Non-pigmented ciliary epithelial cell (primary cell): ENCODE data around the gene MED13L.

Experiments used
- DNase-seq: peaks from one replicate; pipeline ENCODE4 v3.0.0-alpha.2; 2010; ENCODE audit warnings: low read depth

Gene MED13L

DNA sequence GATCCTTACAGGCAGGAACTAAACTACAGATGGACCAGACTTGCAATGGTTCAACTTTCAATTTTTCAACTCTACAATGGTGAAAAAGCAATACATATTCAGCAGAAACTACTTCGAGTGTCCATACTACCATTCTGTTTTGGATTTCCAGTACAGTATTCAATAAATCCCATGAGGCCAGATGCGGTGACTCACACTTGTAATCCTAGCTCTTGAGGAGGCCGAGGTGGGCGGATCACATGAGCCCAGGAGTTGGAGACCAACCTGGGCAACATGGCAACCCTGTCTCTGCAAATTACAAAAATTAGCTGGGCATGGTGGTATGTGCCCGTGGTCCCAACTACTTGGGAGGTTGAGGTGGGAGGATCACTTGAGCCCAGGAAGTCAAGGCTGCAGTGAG, 336.1 kb downstream of the MED13L start:
- no peak for DNase-seq

DNA sequence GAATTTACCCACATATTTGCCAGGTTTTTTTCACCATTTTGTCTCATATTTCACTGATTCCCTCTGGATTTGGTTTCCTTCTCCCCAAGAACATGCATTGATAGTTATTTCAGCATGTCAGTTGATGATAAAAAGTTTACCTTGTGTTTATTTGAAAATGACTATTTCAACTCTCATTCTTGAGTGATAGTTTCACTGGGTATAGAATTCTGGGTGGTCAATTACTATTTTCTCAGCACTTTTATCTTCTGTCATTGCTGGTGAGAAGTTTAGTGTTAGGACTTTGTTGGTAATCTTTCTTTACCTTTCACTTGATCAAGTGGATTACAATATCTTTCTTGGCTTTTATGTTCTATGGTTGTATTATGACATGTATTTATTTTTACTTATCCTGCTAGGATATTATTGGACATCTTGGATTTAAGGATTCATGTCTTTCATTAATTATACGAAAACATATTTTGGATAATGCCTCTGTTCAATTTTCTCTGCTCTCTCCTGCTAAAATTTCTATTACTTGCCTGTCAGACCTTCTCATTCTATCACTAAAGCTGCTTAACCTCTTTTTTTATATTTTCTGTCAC, 338.6 kb downstream of the MED13L start:
- no peak for DNase-seq

DNA sequence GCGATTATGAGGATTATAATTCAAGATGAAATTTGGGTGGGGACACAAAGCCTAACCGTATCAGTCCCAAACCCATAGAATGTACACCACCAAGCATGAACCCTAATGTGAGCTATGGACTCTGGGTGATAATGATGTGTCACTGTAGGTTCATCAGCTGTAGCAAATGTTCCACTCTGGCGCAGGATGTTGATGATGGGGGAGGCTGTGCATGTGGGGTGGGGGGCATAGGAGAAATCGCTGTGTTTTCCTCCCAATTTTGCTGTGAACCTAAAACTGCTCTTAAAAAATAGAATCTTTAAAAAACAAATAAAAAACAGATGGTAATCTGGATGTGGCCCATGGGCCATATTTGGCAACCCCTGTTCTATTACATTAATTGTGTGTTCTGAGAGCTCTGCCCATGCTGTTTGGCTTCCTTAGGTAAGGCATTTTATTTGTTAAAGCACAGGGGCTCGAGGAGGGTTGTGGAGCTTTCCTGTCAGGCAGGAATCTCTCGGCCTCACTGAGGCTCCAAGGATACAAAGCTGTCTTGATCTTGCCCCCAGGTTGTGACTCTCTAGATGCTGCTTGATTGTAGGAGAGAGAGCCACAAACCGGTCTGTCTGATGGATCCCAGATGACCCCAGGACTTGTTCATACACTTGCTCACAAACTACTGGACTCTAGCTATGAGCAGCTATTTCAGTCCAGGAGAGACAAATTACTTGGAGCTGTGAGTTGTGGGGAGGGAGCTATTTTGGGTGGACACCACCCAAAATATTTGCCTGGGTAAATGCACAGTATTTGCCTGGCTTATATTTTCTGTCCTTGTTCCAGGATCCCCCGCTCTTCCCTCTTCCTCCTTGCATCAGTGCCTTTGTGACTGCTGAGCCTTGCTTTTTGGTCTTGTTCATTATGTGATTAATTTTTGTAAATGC, 340.2 kb downstream of the MED13L start:
- DNase-seq, result no peak

GRCh38 chr12:115934877-115935276, 342.6 kb downstream of the MED13L start:
- DNase-seq, result no peak

GRCh38 chr12:115934046-115934445, 343.4 kb downstream of the MED13L start:
- DNase-seq, result no peak

DNA sequence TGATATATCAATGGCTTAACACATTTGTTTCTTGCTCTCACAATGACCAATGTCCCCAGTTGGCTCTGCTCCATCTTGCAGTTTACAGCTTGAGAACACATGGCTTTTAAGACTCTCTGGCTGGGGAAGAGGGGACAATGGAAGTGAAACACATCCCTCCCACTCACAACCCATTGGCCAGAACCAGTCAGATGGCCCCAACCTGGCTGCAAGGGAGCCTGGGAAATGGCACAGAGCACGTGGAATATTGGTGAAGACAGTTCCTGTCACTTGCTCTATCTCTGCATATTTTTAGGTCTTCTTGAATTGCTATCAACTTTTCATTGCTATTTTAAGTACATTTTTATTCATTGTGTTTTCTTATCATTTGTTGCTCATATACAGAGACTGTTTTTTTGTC, 345.4 kb downstream of the MED13L start:
- no peak for DNase-seq

- no peak for DNase-seq
Measured at GRCh38 chr12:115930336-115930735, 347.2 kb downstream of the MED13L start.

DNA sequence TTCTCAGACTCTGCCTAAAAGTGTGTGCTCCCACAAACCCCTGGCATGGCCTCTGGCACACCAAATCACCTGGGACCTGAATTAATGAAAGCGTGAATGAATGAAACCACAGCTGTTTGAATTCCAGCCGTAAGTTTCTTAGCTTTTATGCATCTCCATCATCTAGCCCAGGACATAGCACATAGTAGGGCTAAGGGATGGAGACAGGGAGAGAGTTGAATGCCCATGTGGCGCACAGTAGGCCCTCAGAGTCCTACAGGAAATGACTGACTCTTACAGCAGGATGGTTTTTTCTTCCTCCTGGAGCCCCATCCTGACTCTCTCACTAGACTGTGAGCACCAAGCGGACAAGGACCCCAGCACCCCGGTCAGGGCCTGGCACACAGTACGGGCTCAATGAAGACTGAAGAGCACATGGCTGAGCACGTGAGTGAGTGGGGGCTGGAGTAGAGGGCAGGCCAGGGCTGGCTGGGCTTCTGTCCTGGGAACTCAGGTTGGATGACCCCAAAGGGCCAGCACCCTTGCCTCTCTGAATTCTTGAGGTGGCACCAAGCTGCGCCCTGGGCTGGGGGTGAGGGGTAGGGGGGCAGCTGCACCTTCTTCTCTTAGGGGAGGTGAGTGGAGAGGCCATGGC, 351.3 kb downstream of the MED13L start:
- no peak for DNase-seq

DNA sequence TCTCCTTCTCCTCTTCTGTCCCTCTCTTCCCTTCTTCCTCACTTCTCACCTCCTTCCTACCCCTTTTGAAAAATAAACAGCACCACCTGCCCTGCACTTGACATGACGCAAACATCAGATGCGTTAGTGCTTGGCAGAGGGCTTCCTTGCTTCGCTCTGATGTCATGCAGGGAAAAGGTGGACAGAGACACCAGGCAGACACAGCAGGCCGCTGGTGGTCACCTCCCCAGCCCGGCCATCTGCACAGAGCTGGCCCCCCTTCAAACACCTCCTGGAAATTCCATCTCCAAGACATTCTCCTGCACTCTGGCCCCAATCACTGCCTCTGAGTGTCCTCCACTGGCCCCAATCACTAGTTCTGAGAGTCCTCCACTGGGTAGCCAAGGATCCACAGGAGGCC, 353.6 kb downstream of the MED13L start:
- no peak for DNase-seq

GRCh38 chr12:115922952-115923564, 354.4 kb downstream of the MED13L start:
- DNase-seq, result no peak

DNA sequence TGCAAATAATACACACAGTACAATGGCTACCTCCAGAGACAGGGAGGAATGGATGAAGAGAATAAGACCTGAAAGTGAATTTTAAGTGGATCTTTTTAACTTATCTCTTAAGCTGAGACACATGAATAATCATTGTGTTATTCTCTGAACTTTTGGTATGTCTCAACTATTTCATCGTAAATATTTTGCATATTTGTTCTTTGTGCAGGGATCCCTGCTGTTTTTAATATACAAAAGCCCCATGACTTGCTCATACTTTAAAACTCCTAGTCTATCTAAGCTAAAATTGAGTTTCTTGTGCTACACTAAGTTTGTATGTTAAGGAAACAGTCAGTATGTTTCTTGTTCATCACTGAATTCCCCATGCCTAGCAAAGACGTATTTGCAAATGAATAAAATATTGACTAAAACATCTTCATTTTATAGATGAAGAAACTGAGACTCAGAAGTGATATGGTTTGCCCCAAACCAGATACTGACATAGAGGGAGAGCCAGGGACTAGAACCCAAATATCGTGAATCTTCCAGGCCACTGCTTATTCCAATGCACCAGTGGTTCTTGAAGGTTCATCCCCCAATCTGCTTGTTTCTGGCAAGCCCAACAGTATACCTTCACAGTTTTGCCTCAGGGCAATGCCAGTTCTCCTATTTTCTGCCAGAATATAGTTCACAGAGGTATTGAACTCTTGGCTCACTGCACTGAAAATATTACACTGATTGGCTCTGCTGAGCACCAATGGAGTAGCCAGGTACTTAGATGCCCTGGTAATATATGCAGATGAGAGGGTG, 356.9 kb downstream of the MED13L start:
- DNase-seq, result no peak

- DNase-seq, result no peak
Measured at GRCh38 chr12:115918763-115919162, 358.7 kb downstream of the MED13L start.

- no peak for DNase-seq
Measured at GRCh38 chr12:115916910-115917668, 360.4 kb downstream of the MED13L start.

DNA sequence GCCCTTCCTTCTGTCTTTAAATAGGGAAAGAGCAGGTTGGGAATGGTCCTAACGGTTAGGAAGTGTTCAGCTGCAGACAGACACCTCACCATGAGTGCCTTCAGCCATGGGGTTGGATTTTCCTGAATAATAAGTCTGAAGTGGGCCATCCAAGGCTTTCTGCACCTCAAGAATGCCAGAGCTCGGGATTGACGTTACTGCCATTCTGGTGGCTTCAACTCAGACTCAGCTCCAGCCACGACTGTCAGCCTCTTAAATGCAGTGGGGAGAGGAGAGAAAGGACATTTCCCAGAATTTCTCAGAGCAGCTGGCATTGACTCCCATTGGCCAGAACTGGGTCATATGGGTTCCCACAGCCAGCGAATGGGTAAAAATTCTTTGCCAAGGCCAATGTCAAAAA, 363.4 kb downstream of the MED13L start:
- no peak for DNase-seq

GRCh38 chr12:115912440-115912839, 365.1 kb downstream of the MED13L start:
- DNase-seq, result no peak

DNA sequence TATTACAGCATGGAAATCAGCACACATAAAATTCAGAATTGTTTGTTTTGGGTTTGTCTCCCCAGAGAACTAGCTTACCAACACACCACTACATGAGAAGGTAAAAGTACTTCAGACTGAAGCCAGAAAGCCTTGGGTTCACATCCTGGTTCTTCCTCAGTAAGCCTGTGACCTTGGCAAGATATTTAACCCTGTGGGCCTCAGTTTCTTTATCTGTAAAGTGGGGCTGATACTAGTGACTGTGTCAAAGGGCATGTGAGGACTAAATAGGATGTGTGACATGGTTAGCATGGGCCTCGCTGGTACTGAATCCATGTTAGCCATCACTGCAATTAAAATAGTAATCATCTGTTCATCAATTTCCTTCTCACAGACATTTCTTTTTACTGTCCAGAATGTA, 366.1 kb downstream of the MED13L start:
- DNase-seq, result no peak

- no peak for DNase-seq
Measured at GRCh38 chr12:115910057-115910456, 367.4 kb downstream of the MED13L start.
